GM12872 (cell line): ENCODE results near the gene SLC16A7.

Source experiments
- TF ChIP-seq, protein P1 (sequence below): IDR thresholded peaks from 3 replicates; pipeline ENCODE4 v1.5.1; 2011; ENCODE audit warnings: low read depth, mild to moderate bottlenecking, low read length, moderate library complexity; ENCODE audit not compliant: insufficient read depth

SLC16A7 gene

DNA sequence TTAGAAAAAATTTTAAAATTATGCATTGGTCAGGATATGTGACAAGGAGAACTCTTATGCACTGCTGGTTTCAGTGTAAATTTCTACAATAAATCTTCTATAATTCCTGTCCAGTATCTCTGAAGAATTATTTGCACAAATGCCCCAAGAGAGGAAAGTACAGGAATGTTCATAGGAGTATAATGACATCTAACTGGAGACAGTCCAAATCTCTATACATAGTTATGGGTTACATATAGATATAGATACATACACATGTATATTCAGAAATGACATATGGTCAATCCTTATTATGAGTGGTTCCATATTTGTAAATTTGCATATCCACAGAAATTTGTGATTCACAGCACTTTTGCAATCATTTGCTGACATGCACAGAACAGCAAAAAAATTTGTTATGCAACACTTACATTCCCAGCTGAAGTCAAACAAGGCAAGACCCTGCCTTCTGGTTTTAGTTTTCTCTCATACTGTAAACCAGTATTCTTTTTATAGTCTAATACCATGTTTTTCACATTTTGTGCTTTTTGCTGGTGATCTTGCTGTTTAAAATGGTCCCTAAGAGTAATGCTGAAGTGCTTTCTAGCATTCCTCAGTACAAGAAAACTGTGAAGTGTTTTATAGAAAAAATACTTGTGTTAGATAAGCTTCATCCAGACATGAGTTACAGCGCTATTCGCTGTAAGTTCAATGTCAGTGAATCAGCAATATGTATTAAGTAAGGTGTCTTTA lies 103.8 kb downstream of the SLC16A7 start:
- TF ChIP-seq, protein P1, sequence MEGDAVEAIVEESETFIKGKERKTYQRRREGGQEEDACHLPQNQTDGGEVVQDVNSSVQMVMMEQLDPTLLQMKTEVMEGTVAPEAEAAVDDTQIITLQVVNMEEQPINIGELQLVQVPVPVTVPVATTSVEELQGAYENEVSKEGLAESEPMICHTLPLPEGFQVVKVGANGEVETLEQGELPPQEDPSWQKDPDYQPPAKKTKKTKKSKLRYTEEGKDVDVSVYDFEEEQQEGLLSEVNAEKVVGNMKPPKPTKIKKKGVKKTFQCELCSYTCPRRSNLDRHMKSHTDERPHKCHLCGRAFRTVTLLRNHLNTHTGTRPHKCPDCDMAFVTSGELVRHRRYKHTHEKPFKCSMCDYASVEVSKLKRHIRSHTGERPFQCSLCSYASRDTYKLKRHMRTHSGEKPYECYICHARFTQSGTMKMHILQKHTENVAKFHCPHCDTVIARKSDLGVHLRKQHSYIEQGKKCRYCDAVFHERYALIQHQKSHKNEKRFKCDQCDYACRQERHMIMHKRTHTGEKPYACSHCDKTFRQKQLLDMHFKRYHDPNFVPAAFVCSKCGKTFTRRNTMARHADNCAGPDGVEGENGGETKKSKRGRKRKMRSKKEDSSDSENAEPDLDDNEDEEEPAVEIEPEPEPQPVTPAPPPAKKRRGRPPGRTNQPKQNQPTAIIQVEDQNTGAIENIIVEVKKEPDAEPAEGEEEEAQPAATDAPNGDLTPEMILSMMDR: no peak

DNA sequence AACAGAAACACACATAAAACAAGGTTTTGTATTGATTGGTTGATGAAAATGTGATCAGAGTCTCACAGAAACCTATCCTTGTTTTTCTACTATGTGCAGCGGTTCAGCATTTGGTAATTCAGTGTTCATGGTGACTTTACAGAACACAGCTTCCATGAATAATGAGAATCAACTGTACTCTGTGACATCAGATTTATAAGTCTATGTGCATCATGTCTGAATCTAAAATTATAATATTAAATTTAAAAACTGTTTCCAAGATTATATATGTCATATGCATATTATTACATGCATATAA lies 104.3 kb downstream of the SLC16A7 start:
- TF ChIP-seq, protein P1: no peak

DNA sequence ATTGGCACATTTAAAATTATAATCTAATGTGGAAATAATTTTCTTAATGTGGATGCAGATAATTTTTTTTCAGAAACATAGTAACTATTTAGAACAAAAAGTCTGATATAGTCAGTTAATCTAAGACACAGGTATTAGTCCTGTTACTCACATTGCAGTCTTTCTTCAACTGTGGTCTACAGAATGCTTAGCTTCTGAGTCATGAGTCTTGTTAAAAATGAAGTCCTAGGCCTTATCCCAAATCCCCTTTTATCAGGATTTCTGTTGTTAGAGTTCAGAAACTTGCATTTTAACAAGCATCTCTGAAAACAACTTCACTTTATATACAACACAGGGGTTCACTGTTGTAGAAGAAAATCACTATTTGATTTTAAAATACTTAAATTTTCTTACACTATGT lies 112.2 kb downstream of the SLC16A7 start:
- TF ChIP-seq, protein P1: no peak

DNA sequence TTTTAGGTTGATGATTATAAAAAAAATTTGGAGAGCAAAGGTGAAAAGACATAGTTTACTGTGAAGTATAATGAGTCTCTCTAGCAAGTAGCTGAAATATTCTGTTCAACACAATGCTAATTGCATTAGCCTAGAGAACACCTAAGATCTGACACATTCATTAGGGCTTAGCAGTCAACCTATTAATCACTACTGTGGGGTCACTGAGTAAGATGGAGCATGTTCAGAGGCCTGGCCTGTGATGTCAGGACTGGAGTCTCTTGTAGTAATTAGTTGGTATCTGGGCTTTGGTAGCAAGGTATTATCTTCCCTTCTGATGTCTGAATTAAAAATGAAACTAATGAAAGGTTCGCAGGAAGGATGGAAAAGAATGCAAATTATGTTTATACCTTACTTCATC lies 112.7 kb downstream of the SLC16A7 start:
- TF ChIP-seq, protein P1: no peak

DNA sequence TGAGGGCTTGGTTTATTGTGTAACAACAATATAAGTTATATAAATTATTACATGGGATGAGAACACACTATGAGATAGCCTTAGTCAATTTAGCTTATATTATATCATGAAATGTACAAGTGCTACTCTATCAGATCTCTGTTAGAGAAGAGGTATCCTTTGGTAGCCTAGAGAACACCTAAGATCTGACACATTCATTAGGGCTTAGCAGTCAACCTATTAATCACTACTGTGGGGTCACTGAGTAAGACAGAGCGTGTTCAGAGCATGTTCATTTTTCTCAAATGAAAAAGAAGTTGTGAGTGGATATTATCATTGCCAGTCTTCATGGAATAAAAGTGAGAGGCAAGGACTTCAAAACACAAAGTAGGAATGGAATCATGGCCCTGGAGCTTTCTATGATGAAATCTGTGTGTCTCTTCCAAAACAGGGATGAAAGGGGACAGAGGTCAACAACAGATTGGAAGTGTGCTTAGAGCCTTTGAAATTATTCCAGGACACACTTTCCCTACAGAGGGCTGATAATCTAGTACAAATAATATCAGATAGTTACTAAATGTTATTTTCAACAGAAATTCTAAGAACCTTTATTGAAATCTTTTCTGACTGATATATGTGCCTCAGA lies 114.3 kb downstream of the SLC16A7 start:
- TF ChIP-seq, protein P1: no peak

DNA sequence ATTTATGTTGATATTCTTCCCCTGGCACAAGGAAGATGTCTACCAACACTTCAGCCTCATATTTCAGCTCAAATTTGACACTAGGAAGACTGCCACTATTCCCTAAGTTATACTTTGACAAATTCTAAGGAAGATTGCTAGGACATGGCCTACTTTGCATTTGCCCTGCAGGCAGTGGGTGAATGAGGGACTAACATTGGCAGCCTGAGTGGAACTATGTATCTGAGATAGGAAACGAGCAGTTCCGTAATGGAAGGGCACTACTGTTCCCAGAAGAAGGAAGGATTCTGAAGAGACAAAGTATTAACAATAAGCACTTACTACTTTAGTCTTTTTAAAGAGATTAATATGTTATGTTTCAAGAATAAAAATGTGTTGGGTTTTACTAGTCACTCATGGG lies 115.1 kb downstream of the SLC16A7 start:
- TF ChIP-seq, protein P1: no peak

DNA sequence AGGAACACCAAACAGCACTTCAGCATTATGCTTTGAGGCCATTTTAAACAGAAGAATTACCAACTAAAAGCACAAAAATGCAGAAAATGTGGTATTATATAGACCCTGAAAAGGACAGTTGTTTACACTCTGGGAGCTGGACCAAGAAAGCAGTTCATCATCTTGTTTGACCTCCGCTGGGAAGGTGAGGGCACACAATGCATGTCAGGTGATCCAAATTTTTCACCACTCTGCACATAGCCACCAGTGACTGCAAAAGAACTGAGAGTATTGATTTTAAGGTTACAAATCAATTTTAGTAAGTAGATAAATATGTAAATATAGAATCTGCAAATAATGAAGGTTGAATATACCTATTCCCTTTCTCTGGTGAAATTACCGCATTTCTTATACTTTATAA lies 119.6 kb downstream of the SLC16A7 start:
- TF ChIP-seq, protein P1: no peak
